GM21447 (cell line): ENCODE data around the gene ADAMTS1.

Experiments
- ATAC-seq: cut with Tn5 transposase; IDR thresholded peaks from one replicate; pipeline ENCODE4 v1.9.1; 2021; ENCODE audit not compliant: unreplicated experiment

ADAMTS1 gene

GRCh38 chr21:26845759-26846035 is 488 bp upstream of the ADAMTS1 start:
- no peak for ATAC-seq

DNA sequence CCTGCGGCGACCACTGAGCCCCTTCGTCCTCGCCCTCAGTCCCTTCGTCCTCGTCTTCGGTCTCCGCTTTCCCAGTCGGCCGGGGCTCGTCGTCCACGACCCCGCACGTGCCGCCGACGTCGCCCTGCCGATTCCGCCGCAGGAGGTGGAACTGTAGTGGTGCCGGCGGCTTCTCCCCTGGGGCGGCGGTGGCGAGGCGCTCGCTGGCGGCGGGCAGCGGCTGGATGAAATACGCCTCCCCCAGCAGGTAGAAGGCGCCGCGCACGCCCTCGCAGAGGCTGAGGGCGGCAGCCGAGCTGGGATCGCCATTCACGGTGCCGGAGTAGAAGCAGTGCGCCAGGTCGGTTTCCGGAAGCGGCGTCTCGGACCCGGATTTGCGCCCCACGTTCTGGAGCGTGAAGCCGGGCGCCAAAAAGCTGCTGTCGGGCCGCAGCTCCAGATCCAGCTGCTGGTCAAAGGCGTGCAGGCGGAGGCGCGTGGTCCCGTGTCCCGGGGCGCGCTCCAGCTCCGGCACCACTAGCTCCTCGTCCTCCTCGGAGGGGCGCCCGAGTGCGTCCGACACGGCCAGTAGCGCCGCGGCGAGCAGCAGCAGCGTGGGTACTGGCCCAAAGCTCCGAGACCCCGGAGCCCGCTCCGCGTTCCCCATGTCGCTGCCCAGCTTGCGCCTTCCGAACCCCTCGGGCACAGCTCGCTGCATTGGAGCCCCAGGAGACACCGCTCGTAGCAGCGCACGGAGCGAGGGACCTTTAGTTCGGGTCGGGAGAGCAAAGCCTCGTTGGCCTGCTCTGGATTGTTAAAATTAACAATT is 747 bp downstream of the ADAMTS1 start:
- no peak for ATAC-seq

DNA sequence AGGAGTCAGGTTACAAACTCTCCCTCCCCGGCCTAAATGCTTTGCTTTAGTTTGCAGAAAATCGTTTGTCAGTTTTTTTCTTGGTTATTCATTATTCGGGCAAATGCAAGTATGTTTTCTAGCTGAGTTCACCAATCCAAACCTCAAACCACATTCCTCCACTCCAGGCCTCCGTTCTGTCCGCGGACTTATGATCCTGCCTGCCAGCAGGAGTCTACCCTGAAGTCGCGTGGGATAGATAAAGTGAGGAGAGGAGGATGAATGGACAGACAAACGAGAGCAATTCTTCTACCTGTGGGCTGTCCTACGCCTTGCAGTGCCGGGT is 1.3 kb downstream of the ADAMTS1 start:
- ATAC-seq, result no peak

- no peak for ATAC-seq
These were observed 2.0 kb downstream of the ADAMTS1 start for GRCh38 chr21:26842974-26843932.

DNA sequence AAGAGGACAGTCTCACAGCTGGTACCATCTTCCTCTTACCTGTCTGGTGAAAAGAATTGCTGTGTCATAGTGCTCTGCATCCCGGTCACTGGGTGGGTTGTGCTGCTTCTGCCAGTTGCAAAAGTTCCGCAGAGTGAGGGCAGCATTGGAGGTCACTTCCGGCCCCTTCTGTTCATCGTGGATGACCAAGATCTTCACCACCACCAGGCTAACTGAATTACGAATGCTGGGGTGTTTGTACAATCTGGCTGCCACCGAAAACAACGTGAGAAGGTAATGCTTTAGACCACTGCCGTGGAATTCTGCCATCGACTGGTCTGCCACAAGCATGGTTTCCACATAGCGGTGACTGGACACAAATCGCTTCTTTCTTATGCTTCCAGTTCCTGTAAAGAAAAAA is 2.9 kb downstream of the ADAMTS1 start:
- ATAC-seq, result no peak

GRCh38 chr21:26840912-26841311 is 4.3 kb downstream of the ADAMTS1 start:
- ATAC-seq, result no peak

- ATAC-seq, result no peak
These were observed 5.0 kb downstream of the ADAMTS1 start for GRCh38 chr21:26840201-26840600.

- no peak for ATAC-seq
These were observed 7.7 kb downstream of the ADAMTS1 start for GRCh38 chr21:26837539-26837938.

DNA sequence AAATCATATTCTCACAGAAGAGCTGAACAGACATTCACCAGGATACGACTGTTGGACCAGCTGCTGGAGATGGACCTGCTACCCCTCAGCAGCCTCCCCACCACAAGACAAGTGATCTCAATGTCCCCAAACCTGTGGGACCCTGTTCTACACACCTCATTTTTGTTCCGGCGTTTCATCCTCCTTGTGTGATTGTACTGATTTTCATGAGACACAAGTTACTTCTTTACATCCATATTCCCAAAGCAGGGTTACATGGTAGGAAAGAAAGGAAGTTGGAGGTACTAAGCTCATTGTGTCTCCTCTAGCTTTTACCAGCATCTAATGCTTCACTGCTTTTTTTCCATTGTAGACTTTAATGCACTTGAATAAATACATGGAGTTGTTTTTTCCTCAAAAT is 8.7 kb downstream of the ADAMTS1 start:
- no peak for ATAC-seq

GRCh38 chr21:26835714-26836265 is 9.4 kb downstream of the ADAMTS1 start:
- no peak for ATAC-seq

- ATAC-seq, result no peak
These were observed 10.0 kb downstream of the ADAMTS1 start for GRCh38 chr21:26835027-26835713.

- no peak for ATAC-seq
These were observed 10.9 kb downstream of the ADAMTS1 start for GRCh38 chr21:26834181-26834905.

DNA sequence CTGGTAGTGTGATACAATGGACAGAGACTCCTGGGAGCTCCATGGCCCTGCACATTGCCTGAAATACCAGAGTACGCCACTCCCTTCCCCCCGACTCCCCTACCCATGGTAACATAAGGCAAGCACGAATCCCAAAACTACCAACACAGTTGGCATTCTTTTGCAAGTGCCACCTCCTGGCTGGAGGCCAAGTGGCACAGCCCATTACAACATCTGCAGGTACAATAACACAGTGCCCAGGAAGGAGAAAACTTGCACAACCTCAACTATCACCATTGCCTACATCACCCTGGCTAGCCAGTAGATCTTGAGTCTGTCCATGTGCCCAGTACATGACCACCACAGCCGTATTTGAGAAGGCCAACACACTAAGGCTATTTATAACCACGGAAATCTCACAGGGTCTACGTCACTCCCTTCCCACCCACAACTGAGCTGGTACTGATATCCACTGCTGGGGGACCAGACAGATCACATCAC is 11.7 kb downstream of the ADAMTS1 start:
- no peak for ATAC-seq

- ATAC-seq, result no peak
These were observed 12.2 kb downstream of the ADAMTS1 start for GRCh38 chr21:26833011-26833410.

GRCh38 chr21:26832546-26832945 is 12.7 kb downstream of the ADAMTS1 start:
- no peak for ATAC-seq

GRCh38 chr21:26826801-26827200 is 18.4 kb downstream of the ADAMTS1 start:
- ATAC-seq, result no peak

- ATAC-seq, result no peak
These were observed 24.7 kb downstream of the ADAMTS1 start for GRCh38 chr21:26820509-26820908.

GRCh38 chr21:26819740-26820324 is 25.4 kb downstream of the ADAMTS1 start:
- no peak for ATAC-seq

- ATAC-seq, result no peak
These were observed 26.3 kb downstream of the ADAMTS1 start for GRCh38 chr21:26818906-26819305.

- no peak for ATAC-seq
These were observed 30.0 kb downstream of the ADAMTS1 start for GRCh38 chr21:26815197-26815596.
